Right lobe of liver (tissue), 6 donors: Measurements from ENCODE around the gene STPG4. TPM values are rescaled to one million over a fixed set of nuclear protein-coding genes. Genes with fewer than 3 reads are reported as not detected.
A peak's percentile ranks its signal among the peaks of the same experiment; 100 is the strongest.

Experiments used
- ATAC-seq, 4 donors: fragments of 200-7000 bp; cut with Tn5 transposase; one replicate each; pipeline ENCODE4 v1.9.1; 2020; ENCODE audit warnings: mild to moderate bottlenecking in 4 of 4, moderate library complexity in 4 of 4
- DNase-seq, 3 donors: peaks; one replicate each; pipeline ENCODE4 v3.0.0-alpha.2; 2020
- H3K27ac ChIP-seq, 3 donors: fragments of 200-600 bp; one replicate each; pipeline ENCODE4 v1.8.0; 2022
- H3K27me3 ChIP-seq, 2 donors: fragments of 200-600 bp; one replicate each; pipeline ENCODE4 v1.8.0; 2022
- H3K36me3 ChIP-seq, 4 donors: fragments of 200-600 bp; sonication (generic) in 1 of 4; one replicate each; pipeline versions ENCODE4 v1.5.1 to v1.8.0; 2017 to 2022; ENCODE audit warnings: control low read depth in 1 of 4
- H3K4me1 ChIP-seq, 4 donors: fragments of 200-600 bp; sonication (generic) in 1 of 4; one replicate each; pipeline versions ENCODE4 v1.5.1 to v1.8.0; 2017 to 2022; ENCODE audit warnings: control low read depth in 1 of 4
- H3K4me3 ChIP-seq, 3 donors: fragments of 200-600 bp; one replicate each; pipeline ENCODE4 v1.8.0; 2022
- H3K9me3 ChIP-seq, 4 donors: fragments of 200-600 bp; sonication (generic) in 1 of 4; one replicate each; pipeline versions ENCODE4 v1.5.1 to v1.8.0; 2017 to 2022; ENCODE audit warnings: control low read depth in 1 of 4
- POLR2A ChIP-seq: fragments of 450-650 bp; IDR thresholded peaks from one replicate; pipeline ENCODE4 v1.6.1; 2017; ENCODE audit warnings: antibody characterized with exemption, mild to moderate bottlenecking
- WGBS: methylation state at CpG from one replicate; pipeline ENCODE4 v1.1.6; 2018; ENCODE audit warnings: low coverage, low lambda C conversion rate; ENCODE audit not compliant: insufficient coverage; ENCODE audit errors: missing lambda C conversion rate; 5-methylcytosine and 5-hydroxymethylcytosine counted together
- intact Hi-C, 2 donors: fragments of 100-400 bp; cut with DNase I; formaldehyde crosslinking; loops; one replicate each; pipeline versions ENCODE4 v1.11.2 to v1.14.1; 2022
- total RNA-seq, 6 experiments: library from RNA; depleted of rRNA in 2 of 6; stranded (reverse); fragments of >200 nt in 2 of 6; fragmentation: NEBNext Ultra II Directional in 3 of 6; extraction: Animal tissue kit (Norgen Biotek cat#: 25700) in 3 of 6; gene quantifications; one replicate each; pipeline versions ENCODE4 v1.1.0 to v1.2.4, GENCODE V29; 2016 to 2023
- TF ChIP-seq, protein P1 (sequence below), 4 donors: fragments of 200-600 bp in 3 of 4; fragments of 450-650 bp in 1 of 4; IDR thresholded peaks; one replicate each; pipeline versions ENCODE4 v1.5.1 to v1.8.0; 2016 to 2022; ENCODE audit warnings: antibody characterized with exemption in 4 of 4, mild to moderate bottlenecking in 2 of 4
- donor health status: DM: no; HTN: yes; CAD: no.
- donor health status: DM: no; HTN: no; CAD: no.
- donor health status: DM: no; HTN: no; CAD: no.
- donor health status: DM: no; HTN: yes; CAD: no.
- donor health status: DM: no; HTN: yes; CAD: no.

STPG4 gene
- total RNA-seq, 6 experiments from 2014 or later, result not detected

DNA sequence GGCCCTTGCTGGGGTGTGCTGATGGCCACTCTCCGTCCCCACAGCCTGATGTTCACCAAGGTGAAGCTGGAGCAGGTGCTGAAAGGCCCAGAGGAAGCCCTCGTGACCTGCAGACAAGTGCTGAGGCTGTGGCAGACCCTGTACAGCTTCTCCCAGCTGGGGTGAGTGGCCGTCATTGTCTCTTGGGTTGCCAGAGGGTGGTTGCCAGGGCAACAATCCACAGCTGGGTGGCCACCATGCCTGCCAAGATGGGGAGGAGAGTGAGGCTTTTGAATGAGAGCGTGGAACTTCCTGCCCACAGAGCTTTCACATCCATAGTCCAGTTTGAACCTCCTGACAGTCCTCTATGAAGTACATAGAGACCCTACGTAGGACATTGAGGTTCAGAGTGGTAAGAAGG lies 108.8 kb downstream of the STPG4 start:
- Histone ChIP-seq H3K9me3 (no peaks in the 10 kb centered on the region), H3K27me3 (no peaks in the 10 kb centered on the region), H3K4me1 (peaks cover 0 to 22% (median 2%) of the 10 kb centered on the region in 4 donors), H3K27ac (no peak overlapping the region), H3K4me3 (no peak overlapping the region), H3K36me3 (peaks cover 0 to 9% (median 0%) of the 10 kb centered on the region in 4 donors)
- 89% methylated on average over 2 of the region's 5 CpGs for WGBS
- no peak for ATAC-seq
- TF ChIP-seq, protein P1, sequence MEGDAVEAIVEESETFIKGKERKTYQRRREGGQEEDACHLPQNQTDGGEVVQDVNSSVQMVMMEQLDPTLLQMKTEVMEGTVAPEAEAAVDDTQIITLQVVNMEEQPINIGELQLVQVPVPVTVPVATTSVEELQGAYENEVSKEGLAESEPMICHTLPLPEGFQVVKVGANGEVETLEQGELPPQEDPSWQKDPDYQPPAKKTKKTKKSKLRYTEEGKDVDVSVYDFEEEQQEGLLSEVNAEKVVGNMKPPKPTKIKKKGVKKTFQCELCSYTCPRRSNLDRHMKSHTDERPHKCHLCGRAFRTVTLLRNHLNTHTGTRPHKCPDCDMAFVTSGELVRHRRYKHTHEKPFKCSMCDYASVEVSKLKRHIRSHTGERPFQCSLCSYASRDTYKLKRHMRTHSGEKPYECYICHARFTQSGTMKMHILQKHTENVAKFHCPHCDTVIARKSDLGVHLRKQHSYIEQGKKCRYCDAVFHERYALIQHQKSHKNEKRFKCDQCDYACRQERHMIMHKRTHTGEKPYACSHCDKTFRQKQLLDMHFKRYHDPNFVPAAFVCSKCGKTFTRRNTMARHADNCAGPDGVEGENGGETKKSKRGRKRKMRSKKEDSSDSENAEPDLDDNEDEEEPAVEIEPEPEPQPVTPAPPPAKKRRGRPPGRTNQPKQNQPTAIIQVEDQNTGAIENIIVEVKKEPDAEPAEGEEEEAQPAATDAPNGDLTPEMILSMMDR (IDR thresholded peaks at IDR 0.05), result no peak
- no peak for TF ChIP-seq POLR2A
- no peak for DNase-seq
- intact Hi-C loops, result no loop called here

DNA sequence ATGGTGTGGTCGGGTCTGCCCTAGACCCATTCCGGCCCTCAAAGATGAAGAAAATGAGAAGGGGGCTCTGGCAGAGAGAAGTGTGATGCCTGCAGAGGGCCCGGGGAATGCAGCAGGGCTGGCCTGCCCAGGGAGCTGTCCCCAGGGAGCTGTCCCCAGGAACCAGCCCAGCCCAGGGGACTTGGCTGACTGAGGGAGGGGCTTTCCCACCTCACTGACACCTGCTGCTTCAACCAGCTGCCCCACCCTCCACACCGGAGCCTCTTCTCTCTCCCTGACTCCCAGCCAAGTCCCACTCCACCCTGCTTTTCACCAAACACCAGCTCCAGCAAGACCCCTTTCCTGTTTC lies 111.2 kb downstream of the STPG4 start:
- no peak overlapping the region for H3K4me3 ChIP-seq
- peaks cover 0 to 9% (median 0%) of the 10 kb centered on the region in 4 donors for H3K36me3 ChIP-seq
- 83% methylated on average over 3 of the region's 4 CpGs for WGBS
- peaks cover 0 to 25% (median 10%) of the 10 kb centered on the region in 4 donors for H3K4me1 ChIP-seq
- intact Hi-C loops, result no loop called here
- ATAC-seq (no peak), DNase-seq (no peak)
- no peaks in the 10 kb centered on the region for H3K27me3 ChIP-seq
- TF ChIP-seq, protein P1 (IDR thresholded peaks at IDR 0.05), result no peak
- TF ChIP-seq POLR2A, result no peak
- no peaks in the 10 kb centered on the region for H3K9me3 ChIP-seq
- no peak overlapping the region for H3K27ac ChIP-seq

DNA sequence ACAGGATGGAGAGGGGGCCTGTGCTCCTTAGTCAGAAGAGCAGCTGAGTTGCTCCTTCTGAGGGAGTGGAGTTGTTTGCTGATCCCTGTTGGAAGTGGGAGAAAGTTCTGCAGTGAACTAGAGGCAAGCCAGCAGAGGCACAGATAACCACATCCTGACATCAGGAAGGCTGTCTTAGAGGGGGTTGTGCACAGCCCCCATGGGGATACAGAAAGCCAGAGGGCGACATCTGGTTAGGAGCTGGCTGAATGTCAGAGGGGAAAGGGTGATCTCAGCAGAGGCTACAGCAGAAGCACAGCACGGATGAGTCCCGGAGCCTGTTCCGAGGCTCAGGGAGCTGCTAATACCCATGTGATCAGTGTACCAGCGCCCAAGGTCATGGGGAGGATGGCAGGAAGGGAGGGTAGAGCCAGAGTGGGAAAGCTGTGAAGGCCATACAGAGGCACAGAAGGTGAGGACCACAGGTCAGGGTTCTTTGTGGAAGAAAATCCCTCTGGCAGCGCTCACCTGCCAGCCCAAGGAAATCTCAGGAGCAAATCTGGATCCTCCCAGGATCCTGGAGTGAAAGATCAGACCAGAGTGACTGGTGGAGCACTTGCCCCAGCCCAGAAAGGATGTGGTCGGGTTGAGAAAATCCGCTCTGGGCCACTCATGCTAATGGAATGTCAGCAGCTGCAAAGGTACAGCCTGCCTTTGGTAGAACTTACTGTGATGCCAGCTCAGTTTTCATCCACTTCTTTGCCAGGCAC lies 111.8 kb downstream of the STPG4 start:
- intact Hi-C loops, result no loop called here
- peaks cover 0 to 9% (median 0%) of the 10 kb centered on the region in 4 donors for H3K36me3 ChIP-seq
- no peak for DNase-seq
- peak overlapping the region; percentile 8 to 26 (median 10) for H3K27ac ChIP-seq
- H3K4me3 ChIP-seq, result no peak overlapping the region
- TF ChIP-seq, protein P1 (IDR thresholded peaks at IDR 0.05), result no peak
- TF ChIP-seq POLR2A, result no peak
- H3K4me1 ChIP-seq, result peaks cover 0 to 25% (median 10%) of the 10 kb centered on the region in 4 donors
- peak in 3 of 4 donors; percentile 2 to 28 (median 2) for ATAC-seq
- 46% methylated on average over 5 of the region's 8 CpGs for WGBS
- no peaks in the 10 kb centered on the region for H3K9me3 ChIP-seq
- H3K27me3 ChIP-seq, result no peaks in the 10 kb centered on the region

DNA sequence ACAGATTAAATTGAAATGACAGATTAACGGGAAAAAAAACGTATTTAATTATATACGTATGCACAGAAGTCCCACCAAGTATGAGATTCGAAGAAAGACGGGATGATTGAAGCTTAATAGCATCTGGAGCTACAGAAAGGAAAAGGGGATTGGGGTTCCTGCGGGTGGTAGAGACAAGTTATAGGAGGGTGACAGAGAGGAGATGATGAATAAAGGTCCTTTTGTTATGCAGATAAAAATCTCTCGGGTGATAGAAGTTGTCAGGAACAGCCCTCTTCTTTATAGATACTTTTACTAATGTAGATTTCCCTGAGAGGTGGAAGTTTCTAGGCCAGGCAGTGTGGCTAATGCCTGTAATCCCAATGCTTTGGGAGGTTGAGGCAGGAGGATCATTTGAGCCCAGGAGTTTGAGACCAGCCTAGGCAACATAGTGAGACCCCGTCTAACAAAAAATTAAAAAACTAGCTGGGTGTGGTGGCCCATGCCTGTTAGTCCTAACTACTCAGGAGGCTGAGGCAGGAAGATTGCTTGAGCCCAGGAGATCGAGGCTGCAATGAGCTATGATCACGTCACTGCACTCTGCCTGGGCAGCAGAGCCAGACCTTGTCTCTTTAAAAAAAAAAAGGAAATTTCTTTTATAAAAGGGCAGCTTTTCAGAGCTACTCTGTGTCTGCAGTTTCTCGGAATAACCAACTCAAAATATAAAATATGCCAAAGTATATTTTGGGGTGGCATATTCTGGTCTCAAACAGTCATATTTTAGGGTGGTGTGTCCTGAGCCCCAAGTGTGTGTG lies 113.0 kb downstream of the STPG4 start:
- H3K4me1 ChIP-seq, result peaks cover 0 to 28% (median 10%) of the 10 kb centered on the region in 4 donors
- TF ChIP-seq, protein P1 (IDR thresholded peaks at IDR 0.05), result no peak
- intact Hi-C loops, result no loop called here
- ATAC-seq (no peak), DNase-seq (no peak)
- no peak overlapping the region for H3K4me3 ChIP-seq
- peaks cover 0 to 9% (median 0%) of the 10 kb centered on the region in 4 donors for H3K36me3 ChIP-seq
- 88% methylated on average over 11 of the region's 11 CpGs for WGBS
- no peaks in the 10 kb centered on the region for H3K27me3 ChIP-seq
- no peaks in the 10 kb centered on the region for H3K9me3 ChIP-seq
- peak overlapping the region in 2 of 3 donors; percentile 81 to 88 for H3K27ac ChIP-seq
